ENCODE results near the gene ST14.

- TF ChIP-seq POLR2A (IDR thresholded peaks at IDR 0.05) (no peak), CTCF (IDR thresholded peaks at IDR 0.05) (no peak)
These were observed 74.7 kb downstream of the ST14 start for GRCh38 chr11:130234315-130234714.
